Tibial nerve (tissue), 4 donors: Measurements from ENCODE around the gene GNAI3.

Source experiments
- CTCF ChIP-seq, 5 experiments: fragments of 200-600 bp in 3 of 5; fragments of 450-650 bp in 2 of 5; sonication (generic) in 3 of 5; IDR thresholded peaks; one replicate each; pipeline ENCODE4 v1.5.1; 2016 to 2019; ENCODE audit warnings: antibody characterized with exemption in 5 of 5, mild to moderate bottlenecking in 3 of 5, moderate library complexity in 2 of 5
- EP300 ChIP-seq, 2 donors: sonication (generic); formaldehyde crosslinking; IDR thresholded peaks; one replicate each; pipeline ENCODE4 v1.6.1; 2017; ENCODE audit warnings: antibody characterized with exemption in 2 of 2, mild to moderate bottlenecking in 1 of 2

- TF ChIP-seq CTCF (IDR thresholded peaks at IDR 0.05) = peak; percentile 70 to 93 (median 85)
- TF ChIP-seq EP300 (IDR thresholded peaks at IDR 0.05) = peak in 1 of 2 donors; percentile 56
Observed at GRCh38 chr1:109546311-109547109, 1.9 kb upstream of the GNAI3 start.
